Head of caudate nucleus (tissue), 42 donors: ENCODE measurements around the gene DHX16.
"Not testable (repeated sequence)": the region's sequence is repeated elsewhere in the genome, so short reads cannot be mapped to it uniquely, and the experiment has no call there.

Source experiments
- DNase-seq, 42 donors: peaks; one replicate each; pipeline versions ENCODE4 v3.0.0 to v3.0.0-alpha.2; 2020 to 2021; ENCODE audit warnings: mixed read lengths in 7 of 42
- intact Hi-C: fragments of 100-400 bp; cut with DNase I; formaldehyde crosslinking; loops from one replicate; pipeline ENCODE4 v1.15.0; 2022

Gene DHX16

DNA sequence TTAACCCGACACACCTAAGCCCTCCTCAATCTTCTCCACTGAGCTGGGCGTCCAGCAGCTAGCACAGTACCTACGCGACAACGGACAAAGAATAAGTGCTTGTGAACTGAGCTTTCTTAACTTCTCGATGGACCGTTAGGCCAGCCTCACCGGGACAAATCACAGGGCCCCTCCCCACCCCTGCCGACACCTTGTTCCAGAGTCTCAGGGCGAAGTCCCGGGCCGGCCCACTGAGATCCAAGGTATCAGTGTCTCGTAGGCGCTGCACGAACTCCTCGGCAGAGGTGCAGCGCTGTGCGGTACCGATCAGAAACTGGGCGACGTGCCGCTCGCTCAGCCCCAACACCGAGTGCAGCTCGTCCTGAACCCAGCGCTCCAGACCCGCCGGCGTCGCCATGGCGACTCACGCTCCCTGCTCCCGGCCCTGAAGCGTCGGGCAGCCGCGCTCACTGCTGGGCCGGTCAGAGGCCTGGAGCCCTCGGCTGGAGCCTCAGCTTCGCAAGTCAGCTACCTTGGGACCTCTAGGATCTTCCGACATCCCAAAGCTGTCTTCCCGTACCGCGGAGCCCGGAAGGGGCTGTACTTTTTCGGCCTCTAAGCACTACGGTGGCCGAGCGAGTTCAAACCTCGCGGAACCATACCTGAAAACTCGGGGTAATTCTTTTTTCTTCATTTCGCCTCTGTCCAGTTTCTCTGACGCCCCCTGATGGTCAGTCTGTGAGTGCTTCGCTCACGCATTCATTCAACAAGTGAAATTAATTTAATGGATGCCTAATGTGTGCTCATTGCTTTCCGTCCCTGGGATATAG lies at the start of gene DHX16:
Gene DHX16, minus strand, starts transcription at position 562 of the 809 bp plus-strand sequence. Its CDS starts 165 bp downstream, at position 397.
- intact Hi-C loops: loop anchor here (10.0 kb wide), 1 partner anchor 48 kb away; the partner anchor contains the start of gene ATAT1

DNA sequence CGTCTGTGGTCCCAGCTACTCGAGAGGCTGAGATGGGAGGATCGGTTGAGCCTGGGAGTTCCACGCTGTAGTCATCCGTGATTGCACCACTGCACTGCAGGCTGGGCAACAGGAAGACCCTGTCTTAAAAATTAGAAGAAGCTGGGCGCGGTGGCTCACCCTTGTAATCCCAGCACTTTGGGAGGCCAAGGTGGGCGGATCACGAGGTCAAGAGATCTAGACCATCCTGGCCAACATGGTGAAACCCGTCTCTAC lies 49.1 kb upstream of the DHX16 start:
- intact Hi-C loops: loop anchor here (1.0 to 5.0 kb wide), 2 partner anchors 43 to 105 kb away; partner anchors contain the start of genes MRPS18B and PPP1R10
- peak in 4 of 42 donors; percentile 4 to 45 (median 22) for DNase-seq

More for the DNA sequence above, at the start of gene DHX16:
- DNase-seq: peak; percentile 79 to 97 (median 92)

DNA sequence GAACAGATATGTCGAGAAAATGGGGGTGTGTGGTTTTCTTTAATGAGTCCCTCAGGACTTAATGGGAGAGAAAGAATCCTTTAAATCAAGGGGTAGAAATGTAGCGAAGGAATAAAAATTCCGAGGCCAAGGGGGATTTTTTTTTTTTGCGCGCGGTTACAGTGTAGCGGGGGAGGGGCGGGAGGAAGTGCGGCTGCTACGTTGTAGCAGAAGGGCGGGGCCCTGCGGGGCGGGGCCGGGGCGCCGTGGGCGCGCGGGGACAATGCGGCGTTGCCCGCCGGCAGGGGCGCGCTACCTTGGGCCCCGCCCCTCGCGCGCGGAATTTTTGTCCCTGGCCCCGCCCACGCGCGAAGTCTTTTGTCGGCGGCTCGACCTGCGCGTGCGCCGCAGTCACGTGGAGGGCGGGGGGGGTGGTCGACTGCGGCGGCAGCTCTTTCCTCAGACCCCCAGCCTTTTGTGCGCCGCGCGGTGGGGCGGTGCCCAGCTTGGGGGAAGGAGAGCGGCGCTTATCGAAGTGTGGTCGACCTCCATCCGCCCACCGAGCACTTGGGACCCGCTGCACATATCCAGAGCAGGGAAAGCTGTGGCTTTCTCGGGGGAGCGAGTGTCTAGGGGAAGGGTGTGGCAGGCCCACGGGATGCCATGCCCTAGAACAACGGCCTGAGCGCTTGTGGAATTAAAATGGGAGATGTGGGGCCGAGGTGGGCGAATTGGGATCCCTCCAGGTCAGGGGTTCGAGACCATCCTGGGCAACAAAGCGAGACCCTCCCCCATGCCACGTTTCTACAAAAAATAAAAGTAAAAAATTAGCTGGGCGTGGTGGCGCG lies 48.6 kb upstream of the DHX16 start:
- intact Hi-C loops: loop anchor here (1.0 to 5.0 kb wide), 2 partner anchors 42 to 104 kb away; partner anchors contain the start of genes MRPS18B and PPP1R10

DNA sequence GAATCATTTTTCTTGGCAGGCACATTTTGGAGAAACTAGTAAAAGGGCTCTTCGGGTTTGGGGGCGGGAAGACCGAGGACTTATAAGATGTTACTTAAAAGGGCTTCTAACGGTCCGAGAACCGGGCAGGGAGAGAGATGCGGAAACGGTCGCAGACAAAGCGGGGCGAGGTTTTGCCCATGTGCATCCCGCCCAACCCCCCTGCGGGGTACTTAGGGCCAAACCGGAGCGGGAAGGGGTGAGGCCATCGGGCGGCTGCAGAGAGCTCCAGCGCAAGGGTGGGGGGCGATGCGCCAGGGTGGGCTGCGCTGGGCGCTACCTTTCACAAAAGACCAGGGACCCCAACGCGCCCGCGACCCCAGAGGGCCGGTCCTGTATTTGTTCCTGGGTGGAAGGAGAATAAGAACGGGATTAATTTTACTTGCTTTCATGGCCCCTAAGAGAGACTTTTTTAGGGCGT lies 48.0 kb upstream of the DHX16 start:
- intact Hi-C loops: loop anchor here (5.0 kb wide), 1 partner anchor 103 kb away; the partner anchor contains the start of genes MRPS18B and PPP1R10
- DNase-seq: peak in 39 of 42 donors; percentile 18 to 79 (median 59)

More for the DNA sequence above, 48.6 kb upstream of the DHX16 start:
- DNase-seq: peak; percentile 70 to 97 (median 91)

DNA sequence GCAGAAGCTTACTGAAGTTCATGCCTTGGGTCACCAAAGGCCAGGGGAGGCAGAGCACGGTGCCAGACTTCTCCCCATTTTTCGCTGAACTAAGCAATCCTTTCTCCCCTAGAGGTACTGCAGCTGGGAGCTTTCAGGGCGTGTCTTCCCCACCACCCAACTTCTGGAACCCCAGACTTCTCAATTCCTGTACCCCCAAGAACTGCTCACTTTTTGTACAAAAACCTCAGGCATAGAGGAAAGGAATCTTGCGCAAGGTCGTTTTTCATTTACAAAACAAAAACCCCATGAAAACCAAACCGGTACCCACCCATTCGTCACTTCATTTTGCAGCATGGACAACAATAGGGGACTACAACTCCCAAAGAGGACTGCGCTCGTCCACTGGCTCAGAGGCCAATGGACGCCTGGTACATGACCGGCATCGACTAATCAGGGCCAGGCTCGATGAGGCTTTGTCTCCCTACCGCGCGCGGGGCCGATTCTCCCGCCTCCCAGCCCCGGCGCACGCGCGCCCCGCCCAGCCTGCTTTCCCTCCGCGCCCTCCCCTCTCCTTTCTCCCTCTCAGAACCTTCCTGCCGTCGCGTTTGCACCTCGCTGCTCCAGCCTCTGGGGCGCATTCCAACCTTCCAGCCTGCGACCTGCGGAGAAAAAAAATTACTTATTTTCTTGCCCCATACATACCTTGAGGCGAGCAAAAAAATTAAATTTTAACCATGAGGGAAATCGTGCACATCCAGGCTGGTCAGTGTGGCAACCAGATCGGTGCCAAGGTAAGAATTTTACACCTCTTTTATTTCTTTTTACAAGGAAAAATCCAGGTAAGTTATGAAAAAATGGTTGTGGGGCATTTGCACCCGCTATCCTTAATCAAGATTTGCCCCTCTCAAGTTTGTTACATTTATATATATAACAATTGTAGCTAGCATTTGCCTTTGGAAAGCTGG lies 47.3 kb upstream of the DHX16 start, which contains the start of gene TUBB:
Gene TUBB, plus strand, starts transcription at position 562 of the 947 bp plus-strand sequence. Its CDS starts 155 bp downstream, at position 717.
- intact Hi-C loops: loop anchor here (5.0 kb wide), 1 partner anchor 103 kb away; the partner anchor contains the start of genes MRPS18B and PPP1R10

DNA sequence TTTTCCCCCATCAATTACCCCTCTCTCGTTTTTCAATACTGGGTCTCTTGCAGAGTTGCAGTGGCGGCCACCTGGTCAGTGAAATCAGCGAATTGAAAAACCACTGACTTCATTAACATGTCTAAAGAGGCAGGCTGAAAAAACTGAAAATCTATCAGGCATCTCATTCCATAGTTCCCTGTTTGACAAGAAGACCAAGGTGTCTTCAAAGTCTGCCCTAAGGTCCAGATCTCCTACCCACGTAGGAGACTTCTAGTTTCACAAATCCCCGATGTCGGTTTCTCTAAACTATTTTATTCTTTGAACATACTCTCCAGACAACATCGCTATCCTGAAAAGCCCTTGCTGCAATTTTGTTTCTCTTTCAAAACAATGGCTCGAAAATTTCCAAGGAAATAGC lies 46.5 kb upstream of the DHX16 start:
- no peak for DNase-seq
- intact Hi-C loops: no loop called here

More for the DNA sequence above, 47.3 kb upstream of the DHX16 start, which contains the start of gene TUBB:
- peak; percentile 95 to 100 (median 99) for DNase-seq

DNA sequence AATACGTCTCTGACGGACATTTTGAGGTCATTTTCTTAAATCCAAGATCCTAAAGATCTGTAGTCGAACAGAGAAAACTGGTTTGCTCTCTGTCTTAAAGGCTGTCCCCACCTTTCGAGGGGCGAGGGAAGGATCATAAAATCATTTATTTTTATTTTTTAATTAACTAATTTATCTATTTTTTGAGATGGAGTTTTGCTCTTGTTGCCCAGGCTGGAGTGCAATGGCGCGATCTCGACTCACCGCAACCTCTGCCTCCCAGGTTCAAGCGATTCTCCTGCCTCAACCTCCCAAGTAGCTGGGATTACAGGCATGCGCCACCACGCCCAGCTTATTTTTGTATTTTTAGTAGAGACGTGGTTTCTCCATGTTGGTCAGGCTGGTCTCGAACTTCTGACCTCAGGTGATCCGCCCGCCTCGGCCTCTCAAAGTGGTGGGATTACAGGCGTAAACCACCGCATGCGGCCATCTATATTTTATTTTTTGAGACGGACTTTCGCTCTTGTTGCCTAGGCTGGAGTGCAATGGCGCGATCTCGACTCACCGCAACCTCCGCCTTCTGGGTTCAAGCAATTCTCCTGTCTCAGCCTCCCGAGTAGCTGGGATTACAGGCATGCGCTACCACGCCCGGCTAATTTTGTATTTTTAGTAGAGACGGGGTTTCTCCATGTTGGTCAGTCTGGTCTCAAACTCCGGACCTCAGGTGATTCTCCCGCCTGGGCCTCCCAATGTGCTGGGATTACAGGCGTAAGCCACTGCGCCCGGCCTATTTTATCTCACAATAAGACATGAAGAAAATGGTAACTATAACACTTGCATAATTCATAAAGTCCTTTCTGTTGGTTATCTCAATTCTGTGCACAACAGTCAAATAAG lies 45.3 kb upstream of the DHX16 start:
- DNase-seq: not testable (repeated sequence)

DNA sequence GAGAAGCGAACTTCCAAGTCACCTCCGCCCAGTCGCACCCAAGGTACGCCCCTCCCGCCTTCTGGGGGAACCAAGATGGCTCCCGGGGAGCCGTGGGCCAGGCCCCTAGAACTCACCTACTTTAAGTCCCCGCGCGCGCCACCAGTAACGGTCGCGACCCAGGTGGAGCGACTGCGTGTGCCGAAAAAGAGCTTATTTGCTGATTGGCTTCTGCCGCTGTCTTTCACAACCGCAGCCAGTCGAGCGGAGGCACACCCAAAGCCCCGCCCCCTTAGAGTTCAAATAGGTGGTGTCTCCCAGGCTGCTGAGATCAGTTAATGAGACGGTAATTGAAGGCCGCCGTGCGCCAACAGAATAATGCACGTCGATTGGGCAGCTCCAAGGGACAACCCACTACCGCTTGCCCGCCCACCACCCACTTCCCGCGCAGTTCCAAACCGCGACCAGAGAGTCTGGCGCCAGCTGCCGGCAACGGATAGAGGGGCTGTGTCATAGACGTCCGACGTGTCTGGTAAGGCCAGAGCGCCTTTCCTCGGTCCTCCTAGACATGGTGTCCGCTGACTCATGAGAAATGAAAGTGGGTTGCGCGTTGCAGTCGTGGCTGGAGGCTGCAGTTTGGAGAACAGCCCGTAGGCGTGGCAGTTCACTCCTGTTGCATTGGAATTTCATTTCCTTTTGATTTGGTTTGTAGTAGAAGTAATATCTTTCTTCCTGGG lies 44.5 kb upstream of the DHX16 start, which contains the start of gene MDC1:
Gene MDC1, minus strand, starts transcription at position 153 of the 716 bp plus-strand sequence. CDS start 2,106 bp downstream, outside the sequence.
- DNase-seq: peak; percentile 96 to 100 (median 100)
- intact Hi-C loops: loop anchor here (2.0 kb wide), 2 partner anchors 26 to 34 kb away; partner anchors contain the start of gene NRM

More for the DNA sequence above, 45.3 kb upstream of the DHX16 start:
- intact Hi-C loops: loop anchor here (2.0 kb wide), 2 partner anchors 27 to 35 kb away; partner anchors contain the start of gene NRM

DNA sequence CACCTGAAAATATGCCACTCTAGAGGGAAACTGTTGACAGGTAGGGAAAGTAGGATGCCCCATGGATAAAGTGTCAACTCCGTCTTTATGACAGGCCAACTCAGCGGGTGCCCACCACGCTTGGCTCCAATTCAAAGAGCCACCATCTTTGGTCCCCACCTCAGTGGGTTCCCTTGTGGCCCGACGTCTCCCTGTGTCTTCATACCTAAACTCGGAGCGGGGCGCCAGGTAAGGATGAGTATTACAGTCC lies 44.0 kb upstream of the DHX16 start:
- no peak for DNase-seq
- intact Hi-C loops: loop anchor here (2.0 kb wide), 2 partner anchors 26 to 34 kb away; partner anchors contain the start of gene NRM

DNA sequence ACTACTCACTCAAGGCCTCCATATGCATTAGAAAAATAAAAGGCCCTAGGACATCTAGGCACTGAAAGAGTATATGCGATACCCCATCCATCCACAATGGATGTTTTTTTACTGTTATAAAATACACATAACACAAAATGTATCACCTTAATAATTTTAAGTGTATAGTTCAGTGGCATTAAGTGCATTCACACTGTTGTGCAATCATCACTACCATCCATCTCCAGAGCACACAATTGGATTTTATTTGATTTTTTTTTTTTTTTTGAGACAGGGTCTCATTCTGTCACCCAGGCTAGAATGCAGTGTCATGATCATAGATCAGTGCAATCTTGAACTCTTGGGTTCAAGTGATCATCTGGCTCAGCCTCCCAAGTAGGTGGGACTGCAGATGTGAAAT lies 41.5 kb upstream of the DHX16 start:
- no peak for DNase-seq
- intact Hi-C loops: no loop called here

DNA sequence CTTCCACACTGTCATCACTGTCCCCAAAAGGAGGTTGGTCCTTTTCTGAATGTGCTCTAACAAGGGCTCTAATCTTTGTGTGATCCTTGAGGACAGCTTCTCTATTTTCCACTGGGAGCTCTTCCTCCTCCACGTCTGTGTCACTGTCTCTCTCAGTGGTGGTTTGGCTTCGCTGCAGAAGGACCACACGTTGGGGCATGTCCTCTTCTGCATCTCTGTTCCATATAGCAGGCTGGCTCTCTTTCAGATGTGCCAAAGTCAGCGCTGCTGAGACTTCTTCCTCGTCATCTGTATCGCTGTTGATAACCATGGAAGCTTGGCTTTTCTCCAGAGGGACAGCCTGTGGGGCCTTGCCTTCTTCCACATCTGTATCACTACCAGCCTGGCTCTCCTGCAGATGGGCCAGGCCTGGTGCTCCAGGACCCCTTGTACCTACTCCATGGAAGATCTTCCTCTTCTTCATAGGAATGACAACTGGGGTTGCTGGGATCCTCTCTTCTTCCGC lies 39.7 kb upstream of the DHX16 start:
- intact Hi-C loops: no loop called here
- no peak for DNase-seq

DNA sequence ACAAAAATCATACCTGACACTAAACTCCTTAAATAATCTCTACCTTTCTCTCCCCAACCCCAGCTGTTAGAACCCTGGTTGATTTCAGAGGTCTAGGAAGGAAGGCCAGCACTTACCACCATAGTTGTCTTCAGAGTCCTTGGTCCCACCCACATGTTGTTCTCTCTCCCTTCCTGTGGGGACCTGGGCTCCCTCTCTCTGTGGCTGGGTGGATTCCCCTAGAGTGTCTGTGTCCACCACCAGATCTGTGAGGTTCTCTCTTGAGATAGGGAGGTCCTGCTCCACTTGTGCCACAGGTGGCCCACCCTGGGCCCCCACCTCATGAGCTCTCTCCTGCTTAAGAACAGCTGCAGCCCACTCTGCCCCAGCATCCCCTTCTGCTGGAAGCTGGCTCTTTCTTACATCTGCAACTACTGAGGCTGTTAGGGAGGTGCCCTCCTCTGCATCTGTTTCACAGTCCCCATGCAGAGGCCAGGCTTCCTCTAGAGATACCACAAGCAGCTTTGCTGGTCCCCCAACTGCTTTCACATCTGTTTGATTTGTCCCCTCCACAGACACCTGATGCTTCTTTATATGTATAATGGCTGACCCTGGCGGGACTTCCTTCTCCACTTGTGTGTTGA lies 39.1 kb upstream of the DHX16 start:
- intact Hi-C loops: no loop called here
- no peak for DNase-seq

DNA sequence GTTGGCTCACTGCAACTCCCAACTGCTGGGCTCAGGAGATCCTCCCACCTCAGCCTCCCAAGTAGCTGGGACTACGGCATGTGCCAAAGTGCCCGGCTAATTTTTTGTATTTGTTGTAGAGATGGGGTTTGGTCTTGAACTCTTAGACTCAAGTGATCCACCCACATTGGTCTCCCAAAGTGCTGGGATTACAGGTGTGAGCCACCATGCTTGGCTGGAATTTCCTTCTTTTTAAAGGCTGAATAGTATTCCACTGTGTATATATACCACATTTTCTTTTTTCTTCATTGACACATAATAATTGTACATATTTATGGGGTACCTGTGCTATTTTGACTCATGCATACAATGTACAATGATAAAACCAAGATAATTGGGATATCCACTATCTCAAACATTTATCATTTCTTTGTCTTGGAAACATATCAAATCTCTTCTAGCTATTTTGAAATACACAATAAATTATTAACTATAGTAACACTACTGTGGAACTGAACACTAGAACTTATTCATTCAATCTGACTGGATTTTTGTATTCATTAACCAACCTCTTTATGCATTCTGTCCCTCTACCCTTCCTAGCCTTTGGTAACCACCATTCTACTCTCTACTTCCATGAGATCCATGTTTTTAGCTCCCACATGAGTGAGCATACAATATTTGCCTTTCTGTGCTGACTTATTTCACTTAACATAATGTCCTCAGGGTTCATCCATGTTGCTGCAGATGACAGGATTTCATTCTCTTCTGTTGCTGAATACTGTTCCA lies 36.5 kb upstream of the DHX16 start:
- intact Hi-C loops: no loop called here
- no peak for DNase-seq

DNA sequence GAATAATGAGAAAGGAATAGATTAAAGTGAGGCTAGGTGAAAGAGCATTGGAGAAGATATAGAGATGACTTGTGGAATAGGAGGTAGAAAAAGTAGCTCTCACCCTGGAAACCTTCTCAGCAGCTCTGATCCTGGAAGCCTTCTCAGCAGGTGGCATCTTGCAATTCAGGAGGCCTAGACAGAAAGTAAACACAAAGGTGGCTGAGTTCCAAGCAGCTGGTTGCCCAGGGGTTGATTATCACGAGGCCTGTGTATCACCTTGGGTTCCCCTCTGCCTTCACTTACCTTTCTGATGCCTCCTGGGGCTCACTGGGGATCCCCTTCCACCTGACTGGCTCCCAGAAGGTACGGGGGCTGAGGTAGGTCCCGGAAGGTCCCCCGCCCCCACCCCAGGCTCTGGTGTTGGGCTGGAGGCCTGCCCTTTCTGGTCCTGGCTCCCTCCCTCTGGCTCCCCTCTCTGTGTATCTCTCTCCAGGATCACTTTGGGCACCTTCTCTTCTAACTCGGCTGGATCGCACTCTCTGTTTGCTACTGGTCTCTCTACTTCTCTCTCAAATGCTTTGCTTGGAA lies 34.6 kb upstream of the DHX16 start:
- no peak for DNase-seq
- intact Hi-C loops: no loop called here

DNA sequence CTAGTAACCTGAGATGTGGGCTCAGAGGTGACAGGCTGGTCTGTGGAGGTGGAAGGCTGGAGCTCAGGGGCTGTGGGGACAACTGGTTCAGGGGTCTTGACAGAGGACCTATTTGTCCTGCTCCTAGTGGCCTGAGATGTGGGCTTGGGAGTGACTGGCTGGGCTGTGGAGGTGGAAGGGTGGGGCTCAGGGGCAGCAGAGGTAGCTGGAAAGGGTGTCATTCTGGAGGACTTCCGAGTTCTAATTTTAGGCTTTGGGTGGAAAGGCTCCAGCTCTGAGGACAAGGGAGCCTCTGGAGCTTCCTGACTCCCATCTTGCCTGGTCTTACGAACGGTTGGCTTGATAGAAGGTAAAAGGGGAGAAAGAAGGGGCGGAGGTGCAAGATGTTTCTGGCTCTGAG lies 32.8 kb upstream of the DHX16 start:
- no peak for DNase-seq
- intact Hi-C loops: no loop called here
